ENCODE data around the gene WBP2. TPM values are rescaled to one million over a fixed set of nuclear protein-coding genes. Genes with fewer than 3 reads are reported as not detected.

The WBP2 gene
- total and polyA plus RNA-seq, 9 of the 15 experiments (the other 6 are each of a cell fraction or from before 2014, with no cell fraction given), result 2.2 to 74.3 (median 20.0) TPM

DNA sequence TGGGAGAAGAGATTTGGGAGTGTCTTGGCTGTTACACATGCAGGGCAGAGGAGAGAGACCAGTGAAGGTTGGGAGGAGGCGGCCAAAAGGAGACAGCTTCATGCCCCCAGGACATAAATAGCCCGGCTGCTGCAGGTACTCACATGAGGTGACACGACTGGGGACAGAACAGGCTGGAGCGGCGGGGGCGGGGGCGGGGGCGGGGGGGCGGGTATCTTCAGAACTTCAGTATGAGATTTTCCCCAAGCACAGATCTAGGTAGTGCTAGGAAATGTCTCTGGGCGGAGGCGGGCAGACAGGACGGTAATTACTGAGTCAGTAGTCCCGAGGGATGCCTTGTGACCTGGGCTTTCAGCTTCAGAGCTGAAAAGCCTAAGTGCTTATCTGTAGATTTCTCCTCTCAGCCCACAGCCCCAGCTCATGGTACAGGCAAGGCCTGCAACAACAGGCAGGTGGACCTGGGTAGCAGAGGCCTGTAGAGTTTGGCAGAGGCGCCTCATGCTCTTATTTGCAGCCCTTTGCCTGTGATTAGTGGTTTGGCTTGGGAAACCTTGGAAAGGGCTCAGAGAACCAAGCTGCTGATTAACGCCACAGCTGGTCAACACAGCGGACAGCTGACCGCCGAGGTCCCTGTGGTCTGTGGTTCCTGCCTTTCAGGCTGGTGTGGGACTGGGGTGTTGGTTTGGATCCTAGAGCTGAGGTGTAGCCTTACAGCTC lies 46.1 kb downstream of the WBP2 start (continued):
- TF ChIP-seq, protein P1, sequence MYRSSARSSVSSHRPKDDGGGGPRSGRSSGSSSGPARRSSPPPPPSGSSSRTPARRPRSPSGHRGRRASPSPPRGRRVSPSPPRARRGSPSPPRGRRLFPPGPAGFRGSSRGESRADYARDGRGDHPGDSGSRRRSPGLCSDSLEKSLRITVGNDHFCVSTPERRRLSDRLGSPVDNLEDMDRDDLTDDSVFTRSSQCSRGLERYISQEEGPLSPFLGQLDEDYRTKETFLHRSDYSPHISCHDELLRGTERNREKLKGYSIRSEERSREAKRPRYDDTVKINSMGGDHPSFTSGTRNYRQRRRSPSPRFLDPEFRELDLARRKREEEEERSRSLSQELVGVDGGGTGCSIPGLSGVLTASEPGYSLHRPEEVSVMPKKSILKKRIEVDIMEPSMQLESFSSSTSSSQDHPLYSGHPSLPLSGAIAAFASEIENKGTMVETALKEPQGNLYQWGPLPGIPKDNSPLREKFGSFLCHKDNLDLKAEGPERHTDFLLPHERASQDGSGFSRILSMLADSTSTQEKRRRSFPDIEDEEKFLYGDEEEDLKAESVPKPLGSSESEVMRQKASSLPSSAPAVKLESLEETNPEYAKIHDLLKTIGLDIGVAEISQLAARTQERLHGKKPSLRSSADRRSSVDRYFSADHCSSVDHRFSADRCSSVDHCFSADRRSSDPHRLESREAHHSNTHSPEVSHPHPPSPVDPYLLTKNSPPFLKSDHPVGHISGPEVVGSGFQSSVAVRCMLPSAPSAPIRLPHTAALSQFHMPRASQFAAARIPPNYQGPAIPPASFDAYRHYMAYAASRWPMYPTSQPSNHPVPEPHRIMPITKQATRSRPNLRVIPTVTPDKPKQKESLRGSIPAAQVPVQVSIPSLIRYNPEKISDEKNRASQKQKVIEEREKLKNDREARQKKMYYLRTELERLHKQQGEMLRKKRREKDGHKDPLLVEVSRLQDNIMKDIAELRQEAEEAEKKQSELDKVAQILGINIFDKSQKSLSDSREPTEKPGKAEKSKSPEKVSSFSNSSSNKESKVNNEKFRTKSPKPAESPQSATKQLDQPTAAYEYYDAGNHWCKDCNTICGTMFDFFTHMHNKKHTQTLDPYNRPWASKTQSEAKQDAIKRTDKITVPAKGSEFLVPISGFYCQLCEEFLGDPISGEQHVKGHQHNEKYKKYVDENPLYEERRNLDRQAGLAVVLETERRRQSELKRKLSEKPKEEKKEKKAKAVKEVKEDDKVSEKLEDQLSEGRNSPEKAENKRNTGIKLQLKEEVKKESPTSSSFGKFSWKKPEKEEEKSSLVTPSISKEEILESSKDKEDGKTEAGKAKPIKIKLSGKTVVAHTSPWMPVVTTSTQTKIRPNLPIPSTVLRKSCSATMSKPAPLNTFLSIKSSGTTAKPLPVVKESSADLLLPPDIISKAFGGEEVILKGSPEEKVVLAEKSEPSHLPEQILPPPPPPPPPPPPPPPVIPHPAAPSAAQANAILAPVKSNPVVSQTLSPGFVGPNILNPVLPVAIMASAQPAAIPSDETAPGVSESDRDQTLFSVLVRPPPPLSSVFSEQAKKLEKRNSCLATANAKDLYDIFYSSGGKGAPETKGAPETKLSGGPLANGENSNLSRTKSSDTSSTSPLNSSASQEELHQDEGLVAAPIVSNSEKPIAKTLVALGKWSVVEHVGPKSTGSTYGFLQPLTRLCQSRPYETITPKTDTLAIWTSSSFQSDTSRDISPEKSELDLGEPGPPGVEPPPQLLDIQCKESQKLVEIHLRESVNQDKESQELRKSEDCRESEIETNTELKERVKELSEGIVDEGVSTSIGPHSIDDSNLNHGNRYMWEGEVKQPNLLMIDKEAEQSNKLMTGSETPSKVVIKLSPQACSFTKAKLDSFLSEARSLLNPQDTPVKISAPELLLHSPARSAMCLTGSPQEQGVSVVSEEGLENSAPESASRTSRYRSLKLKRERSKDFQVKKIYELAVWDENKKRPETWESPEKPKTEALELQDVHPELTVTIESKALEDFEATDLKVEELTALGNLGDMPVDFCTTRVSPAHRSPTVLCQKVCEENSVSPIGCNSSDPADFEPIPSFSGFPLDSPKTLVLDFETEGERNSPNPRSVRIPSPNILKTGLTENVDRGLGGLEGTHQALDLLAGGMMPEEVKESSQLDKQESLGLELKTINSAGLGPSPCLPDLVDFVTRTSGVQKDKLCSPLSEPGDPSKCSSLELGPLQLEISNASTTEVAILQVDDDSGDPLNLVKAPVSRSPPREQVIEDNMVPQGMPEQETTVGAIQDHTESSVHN (IDR thresholded peaks at IDR 0.05; ENCODE audit: borderline replicate concordance in 1 of 2, low read depth in 1 of 2), result no peak
- TF ChIP-seq, protein P2, sequence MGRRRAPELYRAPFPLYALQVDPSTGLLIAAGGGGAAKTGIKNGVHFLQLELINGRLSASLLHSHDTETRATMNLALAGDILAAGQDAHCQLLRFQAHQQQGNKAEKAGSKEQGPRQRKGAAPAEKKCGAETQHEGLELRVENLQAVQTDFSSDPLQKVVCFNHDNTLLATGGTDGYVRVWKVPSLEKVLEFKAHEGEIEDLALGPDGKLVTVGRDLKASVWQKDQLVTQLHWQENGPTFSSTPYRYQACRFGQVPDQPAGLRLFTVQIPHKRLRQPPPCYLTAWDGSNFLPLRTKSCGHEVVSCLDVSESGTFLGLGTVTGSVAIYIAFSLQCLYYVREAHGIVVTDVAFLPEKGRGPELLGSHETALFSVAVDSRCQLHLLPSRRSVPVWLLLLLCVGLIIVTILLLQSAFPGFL (CRISPR knock-in tag; IDR thresholded peaks at IDR 0.05), result no peak
- peak; percentile 78; the same call in 1 of the 2 replicates for TF ChIP-seq ELF4 (CRISPR knock-in tag; IDR thresholded peaks at IDR 0.05)
- TF ChIP-seq, protein P3, sequence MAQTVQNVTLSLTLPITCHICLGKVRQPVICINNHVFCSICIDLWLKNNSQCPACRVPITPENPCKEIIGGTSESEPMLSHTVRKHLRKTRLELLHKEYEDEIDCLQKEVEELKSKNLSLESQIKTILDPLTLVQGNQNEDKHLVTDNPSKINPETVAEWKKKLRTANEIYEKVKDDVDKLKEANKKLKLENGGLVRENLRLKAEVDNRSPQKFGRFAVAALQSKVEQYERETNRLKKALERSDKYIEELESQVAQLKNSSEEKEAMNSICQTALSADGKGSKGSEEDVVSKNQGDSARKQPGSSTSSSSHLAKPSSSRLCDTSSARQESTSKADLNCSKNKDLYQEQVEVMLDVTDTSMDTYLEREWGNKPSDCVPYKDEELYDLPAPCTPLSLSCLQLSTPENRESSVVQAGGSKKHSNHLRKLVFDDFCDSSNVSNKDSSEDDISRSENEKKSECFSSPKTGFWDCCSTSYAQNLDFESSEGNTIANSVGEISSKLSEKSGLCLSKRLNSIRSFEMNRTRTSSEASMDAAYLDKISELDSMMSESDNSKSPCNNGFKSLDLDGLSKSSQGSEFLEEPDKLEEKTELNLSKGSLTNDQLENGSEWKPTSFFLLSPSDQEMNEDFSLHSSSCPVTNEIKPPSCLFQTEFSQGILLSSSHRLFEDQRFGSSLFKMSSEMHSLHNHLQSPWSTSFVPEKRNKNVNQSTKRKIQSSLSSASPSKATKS (CRISPR knock-in tag; IDR thresholded peaks at IDR 0.05), result no peak
- TF ChIP-seq JUND (IDR thresholded peaks at IDR 0.05; ENCODE audit: borderline replicate concordance, low read depth, low read length), result peak; percentile 28; the same call in 1 of the 2 replicates
- TF ChIP-seq JUND (tag; IDR thresholded peaks at IDR 0.05; ENCODE audit: borderline replicate concordance, low read depth, low read length), result no peak; the same call in 2 of the 3 replicates
- TF ChIP-seq, protein P4, sequence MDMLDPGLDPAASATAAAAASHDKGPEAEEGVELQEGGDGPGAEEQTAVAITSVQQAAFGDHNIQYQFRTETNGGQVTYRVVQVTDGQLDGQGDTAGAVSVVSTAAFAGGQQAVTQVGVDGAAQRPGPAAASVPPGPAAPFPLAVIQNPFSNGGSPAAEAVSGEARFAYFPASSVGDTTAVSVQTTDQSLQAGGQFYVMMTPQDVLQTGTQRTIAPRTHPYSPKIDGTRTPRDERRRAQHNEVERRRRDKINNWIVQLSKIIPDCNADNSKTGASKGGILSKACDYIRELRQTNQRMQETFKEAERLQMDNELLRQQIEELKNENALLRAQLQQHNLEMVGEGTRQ (CRISPR knock-in tag; IDR thresholded peaks at IDR 0.05), result no peak
- peak; percentile 60; the same call in 1 of the 2 replicates for TF ChIP-seq ZNF584 (CRISPR knock-in tag; IDR thresholded peaks at IDR 0.05; ENCODE audit: low read depth)
- TF ChIP-seq ZNF316 (IDR thresholded peaks at IDR 0.05), result no peak
- no peak for TF ChIP-seq CCNT2 (IDR thresholded peaks at IDR 0.05; ENCODE audit: borderline replicate concordance, extremely low read depth, insufficient read length, low read depth, low read length)
- TF ChIP-seq POLR2G (IDR thresholded peaks at IDR 0.05; ENCODE audit: low read depth, low read length), result no peak
- TF ChIP-seq KDM2B (CRISPR knock-in tag; IDR thresholded peaks at IDR 0.05), result no peak
- no peak for TF ChIP-seq SRSF7 (optimal IDR thresholded peaks at IDR 0.05; ENCODE audit: low read depth, low read length)

All from K562 (cell line).